HK-2 (cell line): Measurements from ENCODE around the gene ADK.

ENCODE experiments used
- DNase-seq: peaks from one replicate; pipeline ENCODE4 v3.0.0-alpha.2; 2018; ENCODE audit not compliant: unreplicated experiment

ADK gene

GRCh38 chr10:74600170-74600569, 449.1 kb downstream of the ADK start:
- no peak for DNase-seq

- no peak for DNase-seq
These were observed 451.6 kb downstream of the ADK start for GRCh38 chr10:74602576-74602975.

GRCh38 chr10:74610299-74610698, 459.3 kb downstream of the ADK start:
- no peak for DNase-seq

GRCh38 chr10:74612195-74612594, 461.2 kb downstream of the ADK start:
- no peak for DNase-seq

- no peak for DNase-seq
These were observed 469.6 kb downstream of the ADK start for GRCh38 chr10:74620626-74621025.

GRCh38 chr10:74623786-74624185, 472.8 kb downstream of the ADK start:
- DNase-seq = no peak

- no peak for DNase-seq
These were observed 473.5 kb downstream of the ADK start for GRCh38 chr10:74624501-74624900.

GRCh38 chr10:74628136-74628535, 477.1 kb downstream of the ADK start:
- DNase-seq = no peak

- DNase-seq = no peak
These were observed 484.0 kb downstream of the ADK start for GRCh38 chr10:74634995-74635536.

GRCh38 chr10:74635655-74636054, 484.6 kb downstream of the ADK start:
- no peak for DNase-seq

GRCh38 chr10:74637685-74638084, 486.7 kb downstream of the ADK start:
- no peak for DNase-seq

GRCh38 chr10:74640134-74640921, 489.3 kb downstream of the ADK start:
- no peak for DNase-seq

GRCh38 chr10:74641659-74642058, 490.6 kb downstream of the ADK start:
- no peak for DNase-seq

- no peak for DNase-seq
These were observed 492.0 kb downstream of the ADK start for GRCh38 chr10:74642901-74643595.

- DNase-seq = no peak
These were observed 492.6 kb downstream of the ADK start for GRCh38 chr10:74643596-74643975.

- no peak for DNase-seq
These were observed 493.7 kb downstream of the ADK start for GRCh38 chr10:74644738-74645137.

- DNase-seq = no peak
These were observed 494.7 kb downstream of the ADK start for GRCh38 chr10:74645692-74646091.

GRCh38 chr10:74650613-74651012, 499.6 kb downstream of the ADK start:
- no peak for DNase-seq

- no peak for DNase-seq
These were observed 500.5 kb downstream of the ADK start for GRCh38 chr10:74651565-74651964.

GRCh38 chr10:74652664-74653063, 501.6 kb downstream of the ADK start:
- DNase-seq = no peak

GRCh38 chr10:74658511-74658910, 507.5 kb downstream of the ADK start:
- no peak for DNase-seq

- no peak for DNase-seq
These were observed 511.6 kb downstream of the ADK start for GRCh38 chr10:74662635-74663034.

GRCh38 chr10:74669210-74669609, 518.2 kb downstream of the ADK start:
- DNase-seq = no peak
